Bone marrow (tissue), 2 donors: ENCODE measurements around the gene FBLIM1.

Source experiments
- DNase-seq, 2 donors: peaks; one replicate each; lab custom pipeline; 2025; lab: John Stamatoyannopoulos, UW

Gene FBLIM1

DNA sequence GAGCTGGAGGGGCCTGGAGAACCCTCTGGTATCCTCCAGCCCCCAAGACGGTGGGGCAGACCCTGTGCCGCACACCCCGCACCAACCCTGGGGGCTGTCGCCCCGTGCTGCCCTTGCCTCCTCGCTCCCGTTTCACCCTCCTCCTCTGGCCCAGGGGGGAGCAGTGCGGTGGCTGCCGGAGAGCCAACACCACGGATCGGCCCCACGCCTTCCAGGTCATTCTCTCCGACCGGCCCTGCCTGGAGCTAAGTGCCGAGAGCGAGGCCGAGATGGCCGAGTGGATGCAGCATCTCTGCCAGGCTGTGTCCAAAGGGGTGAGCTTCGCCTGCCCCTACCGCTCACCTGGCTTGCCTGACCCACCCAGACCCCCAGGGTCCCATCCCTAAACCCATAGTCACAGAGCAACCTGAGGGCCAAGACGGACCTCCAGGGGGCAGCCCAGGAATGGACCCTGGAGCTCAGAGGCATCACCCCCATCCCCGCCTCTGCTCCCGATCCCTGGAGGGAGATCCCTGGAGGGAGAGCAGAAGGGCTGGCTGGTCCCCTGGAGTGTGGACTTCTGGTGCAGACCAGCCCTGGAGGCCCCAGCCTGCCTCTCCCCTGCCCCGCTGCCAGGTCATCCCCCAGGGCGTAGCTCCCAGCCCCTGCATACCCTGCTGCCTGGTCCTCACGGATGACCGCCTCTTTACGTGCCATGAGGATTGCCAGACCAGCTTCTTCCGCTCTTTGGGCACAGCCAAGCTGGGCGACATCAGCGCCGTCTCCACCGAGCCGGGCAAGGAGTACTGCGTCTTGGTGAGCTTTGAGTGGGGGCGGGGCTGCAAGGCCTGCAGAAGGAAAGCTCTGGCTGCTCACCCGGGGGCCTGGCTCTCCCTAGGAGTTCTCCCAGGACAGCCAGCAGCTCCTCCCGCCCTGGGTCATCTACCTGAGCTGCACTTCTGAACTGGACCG, 26.6 kb upstream of the FBLIM1 start:
- DNase-seq: no peak

DNA sequence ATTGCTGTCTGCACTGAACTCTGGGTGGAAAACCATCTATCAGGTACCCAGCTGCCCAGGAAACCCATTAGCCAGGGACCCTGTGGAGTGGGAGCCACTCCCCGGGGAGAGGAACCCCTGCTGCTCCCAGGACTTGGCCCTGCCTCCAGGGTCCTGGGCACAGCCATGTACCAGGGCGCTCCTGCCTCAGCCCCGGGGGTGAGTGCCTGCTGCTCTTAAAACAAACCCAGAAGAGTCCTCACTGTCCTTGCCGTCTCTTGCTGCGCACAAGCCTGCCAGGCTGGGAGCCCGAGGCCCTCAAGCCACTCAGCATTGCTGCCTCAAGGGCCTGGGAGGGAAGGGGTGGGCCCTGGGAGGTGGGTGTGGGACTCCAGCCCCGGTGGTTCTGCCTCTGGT, 25.9 kb upstream of the FBLIM1 start:
- DNase-seq: no peak

DNA sequence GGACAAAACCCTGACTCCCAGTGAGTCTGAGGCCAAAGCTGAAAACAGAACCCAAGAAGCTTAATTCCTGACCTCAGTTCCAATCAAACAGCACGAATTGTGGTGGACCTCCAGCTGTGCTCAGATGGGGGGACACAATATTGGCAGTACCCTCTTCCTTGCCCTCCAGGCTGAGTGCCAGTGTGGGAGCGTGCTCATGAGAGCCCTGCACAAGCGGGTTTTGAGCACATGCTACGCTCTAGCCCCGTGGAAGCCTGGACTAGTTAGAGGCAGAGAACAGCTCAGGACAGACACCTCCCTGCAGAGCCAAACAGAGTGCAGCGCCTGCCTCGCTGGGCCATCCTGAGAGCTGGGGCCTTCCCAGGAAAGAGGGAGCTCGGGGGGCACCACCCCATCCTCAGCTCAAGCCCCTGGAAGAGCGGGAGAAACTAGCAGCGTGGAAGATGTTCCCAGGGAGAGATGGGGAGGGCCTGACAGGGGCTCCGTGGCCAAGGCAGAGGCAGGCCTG, 25.3 kb upstream of the FBLIM1 start:
- DNase-seq: no peak

DNA sequence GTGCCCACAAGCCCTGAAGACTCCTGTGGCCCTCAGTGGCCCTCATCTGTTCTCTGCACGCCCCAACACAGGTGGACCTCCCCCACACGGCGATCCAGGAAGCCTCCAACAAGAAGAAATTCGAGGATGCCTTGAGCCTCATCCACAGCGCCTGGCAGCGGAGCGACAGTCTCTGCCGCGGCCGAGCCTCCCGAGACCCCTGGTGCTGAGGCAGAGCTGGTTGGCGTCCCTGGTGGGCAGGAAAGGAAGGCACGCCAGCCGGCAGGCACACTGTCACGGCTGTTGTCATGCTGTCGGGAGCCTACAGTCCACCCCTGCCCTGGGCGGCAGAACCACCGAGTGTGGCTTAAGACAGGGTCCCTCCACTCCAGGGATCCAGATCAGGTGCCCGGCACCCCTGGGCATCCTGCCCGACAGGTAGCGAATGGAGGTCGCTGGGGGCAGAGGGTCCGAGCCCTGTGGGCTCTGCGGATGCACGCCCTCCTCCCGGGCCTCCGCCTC, 24.8 kb upstream of the FBLIM1 start:
- DNase-seq: no peak

DNA sequence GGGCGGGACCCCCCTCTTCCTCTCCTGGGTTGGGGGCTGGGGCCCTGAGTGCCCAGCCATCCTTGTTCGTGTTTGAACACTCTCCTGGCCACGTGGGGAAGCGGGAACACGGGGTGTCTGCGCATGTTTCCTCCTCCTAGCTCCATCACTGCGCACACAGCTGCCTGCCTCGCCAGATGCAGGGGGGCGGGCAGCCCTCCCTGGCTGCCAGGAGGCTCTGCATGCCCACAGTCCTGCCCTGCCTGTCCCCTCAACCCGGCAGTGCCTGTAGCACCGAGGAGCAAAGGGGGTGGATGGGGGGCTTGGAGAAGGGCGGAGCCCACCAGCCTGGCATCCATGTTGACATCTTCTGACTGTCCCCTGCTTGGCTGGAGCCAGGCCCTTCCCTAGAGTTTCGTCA, 24.3 kb upstream of the FBLIM1 start:
- DNase-seq: no peak

DNA sequence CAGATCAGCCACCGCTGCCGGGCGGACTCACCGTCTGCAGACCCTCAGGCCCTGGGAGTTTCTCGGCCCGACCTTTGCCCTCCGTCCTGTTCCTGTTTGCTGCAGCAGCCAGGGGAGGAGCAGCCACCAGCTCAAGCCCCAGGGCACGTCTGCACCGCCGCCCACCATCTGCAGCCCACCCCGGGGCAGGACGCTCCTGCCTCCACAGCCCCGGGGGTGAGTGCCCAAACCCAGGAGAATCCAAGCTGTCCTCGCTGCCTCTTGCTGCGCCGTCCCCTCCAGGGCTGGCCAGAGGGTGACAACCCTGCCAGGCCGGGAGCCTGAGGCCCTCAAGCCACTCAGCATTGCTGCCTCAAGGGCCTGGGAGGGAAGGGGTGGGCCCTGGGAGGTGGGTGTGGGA, 23.7 kb upstream of the FBLIM1 start:
- DNase-seq: no peak

DNA sequence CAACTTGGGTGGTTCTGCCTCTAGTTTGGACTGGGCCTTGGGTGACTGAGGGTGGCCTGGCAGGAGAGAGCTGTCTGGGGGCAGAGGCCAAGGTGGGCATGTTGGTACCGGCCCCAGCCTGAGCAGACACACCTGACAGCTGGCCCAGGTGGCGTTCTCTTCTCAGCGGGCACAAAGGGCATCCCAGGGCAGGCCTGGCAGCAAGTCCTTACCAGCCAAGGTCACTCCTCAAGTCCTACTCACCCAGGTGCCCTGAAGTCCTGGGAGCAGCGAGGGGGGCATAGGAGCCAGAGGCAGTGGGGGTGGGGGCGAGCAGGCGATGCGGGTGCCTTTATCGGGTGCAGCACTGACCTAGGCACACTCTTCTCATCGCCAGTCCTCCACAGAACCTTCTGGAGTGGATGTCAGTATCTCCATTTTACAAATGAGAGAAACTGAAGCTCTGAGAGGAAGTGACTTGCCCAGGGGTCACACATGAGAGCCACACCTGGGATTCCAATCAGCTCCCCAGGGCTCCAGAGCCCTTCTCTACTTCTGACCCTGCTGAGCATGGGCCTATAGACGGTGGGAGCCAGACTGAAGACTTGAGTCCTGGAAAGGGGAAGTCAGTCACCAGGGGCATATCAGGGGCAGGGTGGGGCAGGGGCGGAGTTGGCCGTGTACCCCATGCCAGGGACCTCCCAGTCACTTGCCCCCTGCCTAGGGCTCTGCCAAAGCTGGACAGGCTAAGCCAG, 23.1 kb upstream of the FBLIM1 start:
- peak in 1 of 2 donors; percentile 4 for DNase-seq

DNA sequence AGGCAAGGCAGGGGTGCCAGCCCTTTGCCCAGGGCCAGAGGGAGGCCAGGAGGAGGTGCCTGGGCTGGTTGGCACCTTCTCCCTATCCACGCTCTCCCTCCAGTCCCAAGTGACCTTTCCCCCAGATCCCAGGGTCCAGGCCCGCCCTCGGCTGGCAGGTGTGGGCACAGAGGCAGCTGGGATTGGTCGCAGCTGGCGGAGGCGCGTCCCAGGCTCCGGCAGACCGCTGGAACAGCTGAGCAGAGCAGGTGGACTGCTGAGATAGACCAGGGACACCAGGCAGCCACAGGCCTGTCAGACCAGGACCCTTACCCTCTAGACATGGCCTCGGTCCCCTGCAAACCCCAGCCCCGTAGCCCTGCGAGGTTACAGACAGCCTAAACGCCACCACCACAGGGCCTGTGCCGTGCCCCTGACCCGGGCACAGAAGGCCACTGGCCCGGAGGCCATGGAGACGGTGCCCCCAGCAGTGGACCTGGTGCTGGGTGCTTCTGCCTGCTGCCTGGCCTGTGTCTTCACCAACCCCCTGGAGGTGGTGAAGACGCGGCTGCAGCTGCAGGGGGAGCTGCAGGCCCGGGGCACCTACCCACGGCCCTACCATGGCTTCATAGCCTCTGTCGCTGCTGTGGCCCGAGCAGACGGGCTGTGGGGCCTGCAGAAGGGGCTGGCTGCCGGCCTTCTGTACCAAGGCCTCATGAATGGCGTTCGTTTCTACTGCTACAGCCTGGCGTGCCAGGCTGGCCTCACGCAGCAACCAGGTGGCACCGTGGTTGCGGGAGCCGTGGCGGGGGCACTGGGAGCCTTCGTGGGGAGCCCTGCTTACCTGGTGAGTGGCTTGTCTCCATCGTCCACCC, 22.3 kb upstream of the FBLIM1 start, which contains the start of gene SLC25A34:
Gene SLC25A34 (plus strand): TSS at position 221 of the 854 bp plus-strand sequence. CDS start 228 bp downstream, at position 449.
- no peak for DNase-seq

DNA sequence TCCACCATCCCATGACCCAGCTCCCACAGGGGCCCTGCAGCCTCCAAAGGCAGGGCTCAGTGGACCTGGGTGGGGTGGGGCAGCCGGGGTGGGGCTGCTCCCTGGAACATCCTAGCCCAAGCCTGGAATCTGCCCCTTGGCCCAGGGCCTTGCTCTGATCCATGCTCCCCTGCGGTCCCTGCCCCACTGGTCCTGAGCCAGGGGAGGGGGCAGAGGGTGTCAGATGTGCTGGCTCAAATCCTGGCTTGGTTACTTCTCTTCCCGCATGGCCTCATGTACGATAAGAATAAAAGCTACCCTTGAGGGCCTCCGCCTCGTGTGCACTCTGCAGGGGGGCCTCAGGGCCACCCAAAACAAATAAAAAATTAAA, 21.7 kb upstream of the FBLIM1 start:
- no peak for DNase-seq

DNA sequence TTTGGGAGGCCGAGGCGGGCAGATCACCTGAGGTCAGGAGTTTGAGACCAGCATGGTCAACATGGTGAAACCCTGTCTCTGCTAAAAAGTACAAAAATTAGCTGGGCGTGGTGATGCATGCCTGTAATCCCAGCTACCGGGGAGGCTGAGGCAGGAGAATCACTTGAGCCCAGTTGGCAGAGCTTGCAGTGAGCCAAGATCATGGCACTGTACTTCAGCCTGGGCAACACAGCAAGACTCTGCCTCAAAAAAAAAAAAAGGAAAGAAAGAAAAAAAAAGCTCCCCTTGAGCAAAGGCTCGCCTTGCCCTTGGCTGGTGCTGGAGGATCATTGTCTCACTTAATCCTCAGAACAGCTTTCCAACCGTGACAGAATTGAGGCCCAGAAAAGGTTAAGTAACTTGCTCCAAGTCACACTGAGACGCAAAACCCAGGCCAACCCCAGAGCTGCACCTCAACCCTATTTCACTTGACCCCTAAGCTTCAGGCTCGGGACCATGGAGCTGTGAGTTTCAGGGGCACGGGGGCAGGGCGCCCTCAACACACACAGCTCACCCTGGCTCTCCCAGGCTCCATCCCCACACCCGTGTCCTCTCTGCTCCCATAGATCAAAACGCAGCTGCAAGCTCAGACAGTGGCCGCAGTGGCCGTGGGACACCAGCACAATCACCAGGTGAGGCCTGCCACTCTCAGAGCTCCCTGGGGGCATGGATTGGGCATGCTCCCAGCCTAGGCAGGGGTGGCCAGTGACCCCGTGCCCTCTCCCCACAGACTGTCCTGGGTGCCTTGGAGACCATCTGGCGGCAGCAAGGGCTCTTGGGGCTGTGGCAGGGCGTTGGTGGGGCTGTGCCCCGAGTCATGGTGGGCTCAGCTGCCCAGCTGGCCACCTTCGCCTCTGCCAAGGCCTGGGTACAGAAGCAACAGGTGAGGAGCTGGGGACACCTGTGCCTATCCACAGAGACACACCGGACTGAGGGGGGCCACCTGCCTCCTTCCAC, 21.0 kb upstream of the FBLIM1 start:
- DNase-seq: no peak

DNA sequence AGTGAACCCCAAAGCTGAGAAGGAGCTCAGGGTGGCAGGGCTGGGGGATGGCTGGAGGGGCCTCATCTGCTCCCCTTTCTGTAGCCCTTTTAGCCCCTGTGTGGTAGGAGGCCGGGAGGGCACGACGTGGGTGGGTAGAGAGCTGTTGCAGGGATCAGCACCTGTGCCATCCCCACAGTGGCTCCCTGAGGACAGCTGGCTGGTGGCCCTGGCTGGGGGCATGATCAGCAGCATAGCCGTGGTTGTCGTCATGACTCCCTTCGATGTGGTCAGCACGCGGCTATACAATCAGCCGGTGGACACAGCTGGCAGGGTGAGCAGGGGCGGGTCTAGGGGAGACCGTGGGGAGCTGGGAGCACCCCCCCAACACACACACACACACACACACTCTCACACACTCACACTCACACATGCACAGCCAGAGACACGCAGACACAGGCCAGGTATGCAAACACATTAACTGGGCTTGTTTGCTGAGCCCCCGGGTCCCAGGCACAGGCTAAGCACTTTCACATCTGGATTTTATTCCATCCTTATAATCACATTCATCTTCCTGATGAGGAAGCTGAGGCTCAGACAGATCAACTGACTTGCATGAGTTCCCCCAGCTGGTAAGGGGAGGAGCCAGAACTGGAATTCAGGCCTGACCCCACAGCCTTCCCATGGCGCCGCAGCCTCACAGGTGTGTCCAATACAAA, 20.0 kb upstream of the FBLIM1 start:
- no peak for DNase-seq

DNA sequence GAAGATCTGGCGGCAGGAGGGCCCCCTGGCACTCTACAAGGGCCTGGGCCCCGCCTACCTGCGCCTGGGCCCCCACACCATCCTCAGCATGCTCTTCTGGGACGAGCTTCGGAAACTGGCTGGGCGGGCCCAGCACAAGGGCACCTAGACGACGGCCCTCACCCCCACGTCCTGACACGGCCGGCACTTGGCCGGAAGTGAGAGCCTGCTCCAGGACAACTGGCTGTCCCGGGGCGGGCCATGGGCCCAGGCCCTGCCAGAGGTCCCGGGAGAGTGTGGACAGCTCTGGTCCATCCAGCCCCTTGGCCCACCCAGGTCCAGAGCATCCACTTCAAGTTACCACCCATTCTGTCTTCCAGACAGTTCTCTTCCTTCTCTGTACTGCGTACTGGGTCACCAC, 19.3 kb upstream of the FBLIM1 start:
- no peak for DNase-seq

DNA sequence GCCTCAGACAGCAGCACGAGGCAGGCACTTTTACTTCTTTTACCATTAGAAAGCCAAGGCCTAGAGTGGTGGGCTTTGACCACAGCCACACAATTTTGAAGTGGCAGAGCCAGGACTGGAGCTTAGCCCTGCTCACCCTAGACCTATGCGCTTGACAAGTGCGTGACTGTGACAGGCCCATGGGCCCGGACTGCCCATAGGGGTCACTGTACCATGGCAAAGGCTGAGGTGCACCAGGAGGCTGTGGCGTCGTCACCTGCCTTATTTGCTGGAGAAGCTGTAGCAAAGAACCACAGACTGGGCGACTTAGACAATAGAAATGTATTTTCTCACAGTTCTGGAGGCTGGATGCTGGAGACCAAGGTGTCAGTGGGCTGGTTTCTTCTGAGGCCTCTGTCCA, 18.9 kb upstream of the FBLIM1 start:
- DNase-seq: no peak

DNA sequence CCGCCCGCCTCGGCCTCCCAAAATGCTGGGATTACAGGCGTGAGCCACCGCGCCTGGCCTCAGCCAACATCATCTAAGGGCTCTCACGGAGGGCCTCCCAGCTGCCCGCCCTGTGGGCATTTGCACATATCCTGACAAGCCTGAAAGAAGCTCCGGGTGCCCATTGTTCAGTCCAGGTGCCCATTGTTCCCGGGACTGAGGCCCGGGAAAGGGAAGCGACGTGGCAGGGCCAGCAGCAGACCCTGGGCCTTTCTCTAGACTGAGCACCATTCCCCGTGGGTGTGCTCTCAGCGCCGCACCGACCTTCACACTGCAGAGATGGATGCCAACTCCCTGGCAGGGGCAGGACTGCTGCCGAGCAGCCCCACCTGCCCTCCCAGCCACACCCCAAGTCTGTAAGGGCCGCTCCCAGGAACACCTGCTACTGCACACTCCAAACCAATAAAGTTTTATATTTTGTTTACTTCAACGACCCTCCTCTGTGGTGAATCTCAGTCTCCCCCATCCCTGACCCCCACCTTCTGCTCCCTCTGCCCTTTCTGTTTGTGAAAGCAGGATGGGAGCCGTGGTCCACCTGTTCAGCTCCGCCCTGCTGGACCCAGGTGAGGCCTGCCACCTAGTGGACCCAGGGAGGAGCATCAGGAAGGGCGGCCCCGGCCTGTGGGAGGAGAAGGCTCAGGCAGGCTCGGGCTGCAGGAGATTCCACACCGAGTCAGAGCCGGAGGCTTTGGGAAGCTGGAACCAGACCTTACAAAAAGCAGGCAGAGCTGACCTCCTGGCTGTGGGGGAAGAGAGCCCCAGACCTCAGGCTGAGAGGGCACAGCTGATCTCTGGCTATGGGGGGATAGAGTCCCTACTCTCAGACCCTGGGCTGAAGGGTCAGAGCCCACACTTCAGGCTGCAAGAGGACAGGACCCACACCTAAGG, 17.4 kb upstream of the FBLIM1 start:
- DNase-seq: peak; percentile 4 to 14

DNA sequence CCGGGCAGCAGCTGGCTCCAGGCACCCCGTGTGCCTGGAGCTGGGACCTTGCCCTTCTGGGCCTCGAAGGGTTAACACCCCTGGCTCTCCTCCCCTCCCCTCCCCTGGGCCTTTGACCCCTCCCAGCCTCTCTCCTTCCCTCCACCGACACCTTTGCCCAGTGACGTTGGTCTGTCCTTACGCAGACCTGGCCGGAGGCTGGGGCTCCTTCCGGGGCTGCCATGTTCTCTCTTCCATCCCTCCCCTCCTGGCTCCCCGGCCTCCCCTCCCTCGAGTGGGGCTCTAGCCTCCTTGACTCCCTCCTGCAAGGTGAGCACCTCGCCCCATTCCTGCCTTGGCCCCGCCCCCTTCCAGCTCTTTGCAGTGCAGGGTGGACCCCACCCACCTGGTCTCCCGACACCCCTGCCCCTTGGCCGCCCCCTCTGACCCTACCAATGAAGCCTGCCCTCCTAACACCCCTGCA, 16.2 kb upstream of the FBLIM1 start, which contains the start of gene TMEM82:
Gene TMEM82 (plus strand): TSS at position 161 of the 463 bp plus-strand sequence. CDS start 61 bp downstream, at position 222.
- DNase-seq: no peak

DNA sequence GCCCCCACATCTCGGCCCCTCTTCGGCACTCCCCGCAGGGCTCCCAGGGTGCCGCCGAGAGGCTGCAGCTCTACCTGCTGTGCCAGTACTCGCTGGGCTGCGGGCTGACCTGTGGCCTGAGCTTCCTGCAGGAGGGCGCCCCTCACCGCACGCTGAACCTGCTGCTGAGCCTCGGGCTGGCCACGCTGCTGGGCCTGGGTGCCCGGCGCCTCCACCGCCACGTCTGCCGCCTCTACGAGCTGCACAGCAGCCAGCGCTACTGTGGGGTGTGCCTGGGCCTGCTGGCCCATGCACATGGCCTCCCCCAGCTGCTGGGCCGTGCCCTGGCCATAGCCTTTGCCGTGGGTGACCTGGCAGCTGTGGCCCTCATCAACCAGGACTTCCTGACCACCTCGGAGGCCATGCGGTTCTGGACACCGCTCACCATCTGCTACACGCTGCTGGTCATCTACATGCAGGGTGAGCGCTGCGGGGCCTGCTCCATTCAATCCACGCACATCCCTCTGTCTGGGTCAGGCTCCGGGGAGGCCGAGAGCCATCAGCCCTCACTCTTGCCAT, 14.4 kb upstream of the FBLIM1 start:
- no peak for DNase-seq

DNA sequence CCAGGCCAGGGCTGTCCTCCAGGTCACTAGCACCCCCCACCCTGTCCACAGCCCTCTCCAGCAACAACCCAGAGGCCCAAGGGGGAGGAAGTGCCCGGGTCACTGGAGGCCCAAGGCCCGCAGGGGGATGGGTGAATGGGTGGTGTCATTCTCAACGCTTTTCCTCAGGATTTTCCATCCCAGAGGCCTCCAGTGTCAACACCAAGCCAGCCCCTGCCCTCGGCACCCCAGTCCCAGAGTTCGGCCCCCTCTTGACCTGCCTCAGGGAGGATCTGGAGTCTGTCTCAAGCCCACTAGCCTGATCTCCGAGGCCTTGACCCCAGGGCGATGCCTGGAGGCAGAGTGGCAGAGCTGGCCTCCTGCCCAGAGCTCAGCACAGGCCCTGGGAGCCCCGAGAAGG, 11.2 kb upstream of the FBLIM1 start:
- DNase-seq: no peak

DNA sequence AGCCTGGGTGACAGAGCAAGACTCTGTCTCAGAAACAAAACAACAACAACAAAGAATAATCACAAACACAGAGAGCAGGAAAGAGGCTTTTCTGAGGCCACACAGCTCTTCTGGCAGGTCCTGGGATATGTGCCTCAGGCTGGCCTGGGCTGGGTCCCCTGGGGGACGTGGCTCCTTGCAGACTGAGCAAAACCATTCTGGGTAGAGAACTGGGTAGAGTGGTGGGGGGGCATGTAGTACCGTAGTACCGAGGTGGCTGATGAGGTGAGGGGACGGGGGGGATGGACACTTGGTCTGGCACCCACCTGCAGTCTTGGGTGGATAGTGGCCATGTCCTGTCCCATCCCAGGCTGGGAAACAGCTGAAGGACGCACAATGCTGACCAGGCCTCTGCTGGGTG, 10.3 kb upstream of the FBLIM1 start:
- DNase-seq: no peak
